Activated CD4-positive, alpha-beta T cell treated with anti-CD3 and anti-CD28 coated beads, Interleukin-2, amount 50 U/mL, for 4 hours (primary cell): ENCODE data around the gene PARP6.
"Not testable (repeated sequence)": the region's sequence is repeated elsewhere in the genome, so short reads cannot be mapped to it uniquely, and the experiment has no call there.

Experiments
- DNase-seq, 2 experiments: peaks; one replicate each; pipeline ENCODE4 v3.0.0-alpha.2; 2020

Gene PARP6

DNA sequence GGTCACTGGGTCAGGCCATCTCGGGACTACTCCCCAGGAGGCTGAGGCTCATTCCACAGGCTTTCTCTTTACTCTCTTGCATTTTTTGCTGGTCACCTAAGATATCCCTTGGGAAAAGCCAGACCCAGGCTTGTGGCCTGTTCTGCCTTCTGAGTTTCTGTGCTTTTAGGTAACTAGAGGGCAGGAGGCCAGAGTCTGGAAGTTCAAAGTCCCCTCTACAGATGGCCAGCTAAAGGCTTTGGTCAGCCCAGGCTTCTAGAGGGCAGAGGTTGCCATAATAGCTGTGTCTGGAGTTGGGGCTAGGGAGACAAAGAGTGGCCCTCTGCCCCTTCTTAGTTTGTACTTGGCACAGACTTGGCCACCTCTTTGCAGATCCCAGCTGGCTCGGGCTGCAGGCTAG, 8.4 kb upstream of the PARP6 start:
- DNase-seq = no peak

DNA sequence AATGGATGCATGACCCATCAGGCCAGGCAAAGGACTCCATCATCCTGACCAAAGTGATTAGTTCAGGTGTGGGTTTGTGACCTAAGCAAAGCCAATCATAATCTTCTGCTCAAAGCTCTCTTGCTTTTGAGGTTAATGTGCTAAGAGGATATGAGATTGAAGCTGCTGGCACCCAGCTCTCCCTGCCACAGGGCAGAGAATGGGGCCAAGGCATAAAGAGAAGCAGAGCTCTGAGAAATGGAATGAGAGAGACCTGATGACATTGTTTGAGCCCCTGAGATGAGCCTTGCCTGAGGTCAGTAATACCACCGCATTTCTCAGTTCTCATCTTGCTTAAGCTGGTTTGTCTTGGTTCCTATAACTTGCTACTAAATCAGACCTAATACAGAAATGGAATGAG, 6.4 kb upstream of the PARP6 start:
- DNase-seq = no peak

DNA sequence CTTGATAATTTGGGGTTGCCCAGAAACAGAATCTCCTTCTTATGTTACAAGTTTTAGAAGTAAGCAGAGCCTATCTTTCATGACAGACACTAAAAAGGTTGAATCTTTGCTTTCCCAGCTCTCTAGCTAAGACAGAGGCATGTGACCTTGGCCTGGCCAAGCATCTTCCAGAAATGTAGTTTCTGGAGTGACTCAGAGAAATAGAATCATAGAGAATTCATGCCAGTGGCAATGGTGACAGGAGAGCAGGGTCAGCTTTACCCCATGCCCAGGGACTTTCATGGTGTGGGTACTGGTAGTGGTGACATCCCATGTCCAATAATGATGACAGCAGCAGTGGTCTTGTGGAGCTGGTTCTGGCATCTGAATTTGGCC, 4.0 kb upstream of the PARP6 start:
- no peak for DNase-seq

DNA sequence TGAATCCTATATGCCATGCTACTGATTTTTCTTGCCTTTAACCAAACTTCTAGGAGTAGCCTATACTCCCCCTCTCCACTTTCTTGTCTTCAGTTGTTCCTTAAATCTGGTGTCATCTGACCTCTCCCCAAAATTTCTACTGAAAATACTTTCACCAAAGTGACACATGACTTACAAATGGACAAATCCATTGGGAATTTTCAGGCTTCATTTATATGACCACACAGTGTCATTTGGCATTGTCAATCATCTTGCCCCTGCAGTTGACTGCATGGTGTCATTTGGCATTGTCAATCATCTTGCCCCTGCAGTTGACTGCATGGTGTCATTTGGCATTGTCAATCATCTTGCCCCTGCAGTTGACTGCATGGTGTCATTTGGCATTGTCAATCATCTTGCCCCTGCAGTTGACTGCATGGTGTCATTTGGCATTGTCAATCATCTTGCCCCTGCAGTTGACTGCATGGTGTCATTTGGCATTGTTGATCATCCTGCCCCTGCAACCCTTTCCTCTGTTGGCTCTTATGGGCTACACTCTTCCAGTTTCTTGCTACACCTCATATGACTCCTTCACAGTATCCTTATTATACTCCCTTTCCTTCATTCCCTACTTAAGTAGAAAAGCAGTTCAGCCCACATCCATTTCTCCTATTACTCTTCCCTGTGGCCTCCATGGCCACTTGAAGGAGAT, 3.4 kb upstream of the PARP6 start:
- not testable (repeated sequence) for DNase-seq

DNA sequence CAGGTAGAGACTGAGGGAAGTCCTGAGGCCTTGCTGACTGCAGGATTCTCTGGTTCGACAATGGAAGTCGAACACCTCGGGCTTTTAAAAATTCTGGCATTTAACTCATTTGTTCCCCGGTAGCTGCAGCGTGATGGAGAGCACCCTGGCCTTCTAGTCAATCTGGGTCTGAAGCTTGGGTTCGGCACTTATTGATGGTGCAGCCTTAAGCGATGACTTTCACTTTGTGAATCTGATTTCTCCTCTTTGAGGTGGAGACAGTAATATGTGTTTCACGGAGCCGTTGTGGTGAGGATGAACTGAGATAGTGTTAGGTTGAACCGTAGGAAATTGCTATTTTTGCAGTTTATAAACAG, 621 bp upstream of the PARP6 start:
- DNase-seq = no peak

DNA sequence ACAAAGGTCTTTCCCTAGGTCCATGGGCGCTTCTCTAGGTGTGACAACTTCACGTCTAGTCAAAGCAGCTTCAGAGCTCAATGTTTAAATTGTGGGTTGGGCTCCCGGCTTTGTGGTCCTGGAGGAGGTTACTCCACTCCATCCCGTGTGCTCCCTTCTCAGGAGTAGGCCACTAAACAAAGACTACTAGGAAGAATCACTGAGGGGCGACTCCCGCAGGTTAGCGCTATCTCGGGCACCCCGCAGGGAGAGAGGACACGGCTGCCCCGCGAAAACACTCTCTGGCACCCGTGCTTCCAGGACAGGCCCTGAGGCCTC, 500 bp downstream of the PARP6 start:
- DNase-seq = no peak

DNA sequence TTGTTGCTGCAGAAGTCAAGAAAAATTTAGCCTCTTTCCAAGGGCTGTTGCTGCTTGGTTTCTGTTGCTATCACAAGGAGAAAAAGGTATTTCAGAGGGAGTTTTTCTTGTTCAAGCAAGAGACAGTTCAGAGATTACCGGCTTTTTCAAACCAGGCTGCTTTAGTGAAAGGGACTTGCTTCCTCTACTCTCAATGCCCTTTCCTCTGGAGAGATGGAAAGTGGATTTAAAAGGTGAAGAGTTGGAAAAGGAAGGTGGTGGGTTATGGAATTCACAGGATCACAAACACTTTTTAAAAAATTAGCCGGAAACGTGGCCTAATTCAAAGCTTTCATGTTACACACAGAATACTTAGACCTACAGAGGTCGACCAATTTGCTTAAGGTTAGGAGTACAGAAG, 1.1 kb downstream of the PARP6 start:
- DNase-seq = no peak

DNA sequence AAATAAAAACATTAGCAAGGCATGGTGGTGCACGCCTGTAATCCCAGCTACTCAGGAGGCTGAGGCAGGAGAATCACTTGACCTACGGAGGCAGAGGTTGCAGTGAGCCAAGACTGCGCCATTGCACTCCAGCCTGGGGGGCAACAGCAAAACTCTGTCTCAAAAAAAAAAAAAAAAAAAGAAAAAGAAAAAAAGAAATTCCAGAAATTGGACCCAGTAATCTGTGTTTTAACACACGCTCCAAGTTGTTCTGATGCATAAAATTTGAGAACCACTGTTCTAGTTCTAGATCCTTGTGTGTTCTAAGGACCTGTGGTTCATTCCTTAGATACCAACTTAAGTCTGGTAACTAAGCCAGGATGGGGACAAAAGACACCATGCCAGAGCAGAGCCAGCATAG, 2.6 kb downstream of the PARP6 start:
- DNase-seq = no peak

DNA sequence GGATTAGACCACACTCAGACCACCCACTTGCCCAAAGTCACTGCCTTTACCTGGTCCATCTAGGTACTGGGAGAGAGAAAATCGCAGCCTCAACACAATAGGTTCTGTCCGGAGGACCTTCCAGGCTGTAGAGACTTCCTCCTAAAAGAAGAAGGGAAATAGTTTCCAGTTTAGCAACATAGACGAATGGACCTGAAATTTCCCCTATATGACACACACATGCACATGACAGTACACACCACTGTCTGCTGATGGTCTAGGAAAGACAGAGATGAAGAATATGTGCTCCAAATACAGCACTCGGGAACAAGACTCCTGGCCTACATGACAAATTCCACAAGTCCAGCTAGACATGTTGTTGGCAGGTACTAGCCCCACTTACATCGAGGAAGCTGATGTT, 7.3 kb downstream of the PARP6 start:
- no peak for DNase-seq

DNA sequence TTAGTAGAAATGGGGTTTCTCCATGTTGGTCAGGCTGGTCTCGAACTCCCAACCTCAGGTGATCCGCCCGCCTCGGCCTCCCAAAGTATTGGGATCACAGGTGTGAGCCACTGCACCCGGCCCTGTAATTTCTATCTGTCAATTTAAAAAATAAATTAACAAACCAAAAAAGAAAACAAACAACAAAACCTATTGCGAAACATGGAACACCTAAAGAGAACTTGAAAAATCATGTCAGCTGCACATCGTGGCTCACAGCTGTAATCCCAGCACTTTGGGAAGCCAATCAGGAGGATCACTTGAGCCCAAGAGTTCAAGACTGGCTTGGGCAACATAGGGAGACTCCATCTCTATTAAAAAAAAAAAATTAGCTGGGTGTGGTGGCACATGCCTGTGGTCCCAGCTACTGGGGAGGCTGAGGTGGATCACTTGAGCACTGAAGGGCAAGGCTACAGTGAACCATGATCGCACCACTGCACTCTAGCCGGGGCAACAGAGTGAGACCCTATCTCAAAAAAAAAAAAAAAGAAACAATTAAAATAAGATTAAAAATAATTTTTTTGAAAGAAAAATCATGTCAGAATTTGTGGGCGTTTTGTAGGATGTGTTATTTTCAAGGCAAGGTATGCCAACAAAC, 19.6 kb downstream of the PARP6 start:
- DNase-seq = no peak

DNA sequence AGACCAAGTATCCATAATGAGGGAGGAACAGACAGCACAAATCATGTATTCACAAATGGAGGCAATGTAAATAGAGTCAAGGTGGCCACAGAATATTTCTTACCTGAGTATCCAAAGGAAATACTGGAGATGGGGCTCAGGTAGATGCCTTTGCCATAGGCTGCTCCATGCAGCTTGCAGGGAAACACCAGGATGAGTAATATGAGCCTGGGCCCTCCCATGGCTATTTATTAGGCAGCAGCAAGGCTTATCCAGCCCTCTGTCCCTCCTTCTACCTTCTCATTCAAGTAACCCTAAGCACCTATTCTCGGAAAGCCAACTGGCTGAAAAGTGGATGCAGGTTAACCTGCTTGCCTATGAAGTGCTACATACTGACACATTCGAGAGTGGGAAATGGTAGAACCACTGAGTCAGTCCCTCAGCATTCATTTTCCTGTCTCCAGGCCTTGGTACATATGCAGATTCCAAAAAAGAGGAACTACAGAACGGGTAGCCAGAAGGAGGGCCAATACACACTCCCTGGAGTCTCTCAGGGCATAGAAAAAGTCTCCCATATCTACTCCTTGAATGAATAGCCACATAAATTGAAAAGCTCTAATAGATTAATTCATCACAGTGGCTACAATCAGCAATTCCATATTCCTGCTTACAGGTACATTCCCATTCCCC, 23.1 kb downstream of the PARP6 start:
- DNase-seq = no peak

DNA sequence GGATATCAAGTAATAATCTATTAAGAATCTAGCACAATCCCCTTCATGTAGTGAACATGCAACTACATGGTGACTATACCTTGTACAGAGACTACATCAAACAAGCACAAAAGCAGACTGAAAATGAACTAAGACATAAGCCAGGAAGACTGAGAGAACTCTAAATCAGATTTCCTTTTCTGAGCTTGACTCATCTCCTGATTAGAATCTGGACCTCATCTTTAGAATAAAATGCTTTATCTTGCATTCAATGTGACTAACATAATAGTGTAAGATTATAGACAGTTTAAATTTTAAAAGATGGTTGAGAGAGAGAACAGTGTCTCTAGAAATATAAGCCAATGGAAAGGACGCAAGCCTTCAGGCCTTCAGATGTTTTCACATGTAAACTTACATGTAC, 23.8 kb downstream of the PARP6 start:
- DNase-seq = no peak

DNA sequence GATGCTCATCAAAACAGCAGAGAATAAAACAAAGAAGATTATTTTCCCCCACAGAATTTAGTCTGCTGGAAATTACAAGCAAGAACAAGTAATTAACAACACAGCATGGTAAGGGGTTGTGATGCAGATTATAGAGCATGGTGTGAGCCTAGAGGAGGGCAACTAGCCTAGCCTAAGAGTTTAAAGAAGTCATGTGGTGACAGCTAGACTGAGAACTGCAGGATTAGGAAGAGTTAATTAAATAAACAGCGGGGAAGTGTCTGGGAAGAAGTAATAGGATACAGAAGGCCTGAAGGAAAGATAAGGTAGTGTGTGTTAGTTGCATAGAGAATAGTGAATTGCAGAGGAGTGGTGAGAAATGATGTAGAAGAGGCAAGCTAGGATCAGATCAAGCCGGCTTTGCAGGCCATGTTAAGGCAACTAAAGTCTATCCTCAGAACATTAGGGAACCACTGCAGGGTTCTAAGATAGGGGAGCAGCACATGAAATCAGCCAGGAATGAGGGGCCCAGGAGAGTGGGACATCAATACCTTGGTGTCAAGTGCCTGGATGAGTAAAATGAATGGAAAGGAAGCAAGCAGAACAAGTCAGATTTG, 29.5 kb downstream of the PARP6 start:
- DNase-seq = no peak

DNA sequence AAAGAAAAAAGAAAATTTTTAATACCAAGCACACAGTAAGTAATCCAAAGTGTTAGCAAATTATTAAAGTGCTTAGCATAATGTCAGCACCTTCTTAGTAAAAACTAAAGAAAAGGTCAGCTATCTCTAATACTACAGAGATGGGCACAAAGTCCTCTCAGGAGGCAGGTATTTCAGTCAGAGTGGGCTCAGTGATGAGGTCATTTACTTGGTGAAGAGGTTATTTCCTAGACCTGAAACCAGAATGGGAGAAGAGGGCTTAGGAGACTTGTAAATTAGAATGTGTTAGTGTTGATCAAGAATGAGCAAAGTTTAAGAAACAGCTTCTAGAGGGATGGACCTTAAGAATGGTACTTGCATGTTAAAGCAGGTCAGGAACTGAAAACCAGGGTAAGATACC, 32.7 kb downstream of the PARP6 start:
- no peak for DNase-seq

DNA sequence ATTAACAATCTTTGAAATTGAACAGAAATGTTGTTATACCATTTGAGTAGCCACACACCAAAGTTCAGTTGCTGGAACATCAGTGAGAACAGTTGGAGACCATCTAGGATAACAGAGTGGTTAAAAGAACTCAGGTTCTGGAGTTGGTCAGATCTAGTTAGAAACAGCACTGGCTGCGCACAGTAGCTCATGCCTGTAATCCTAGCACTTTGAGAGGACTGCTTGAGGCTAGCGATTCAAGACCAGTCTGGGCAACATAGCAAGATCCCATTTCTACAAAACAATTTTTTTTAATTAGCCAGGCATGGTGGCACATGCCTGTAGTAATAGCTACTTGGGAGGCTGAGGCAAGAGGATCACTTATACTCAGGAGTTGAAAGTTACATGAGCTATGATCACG, 33.8 kb downstream of the PARP6 start:
- DNase-seq = no peak

DNA sequence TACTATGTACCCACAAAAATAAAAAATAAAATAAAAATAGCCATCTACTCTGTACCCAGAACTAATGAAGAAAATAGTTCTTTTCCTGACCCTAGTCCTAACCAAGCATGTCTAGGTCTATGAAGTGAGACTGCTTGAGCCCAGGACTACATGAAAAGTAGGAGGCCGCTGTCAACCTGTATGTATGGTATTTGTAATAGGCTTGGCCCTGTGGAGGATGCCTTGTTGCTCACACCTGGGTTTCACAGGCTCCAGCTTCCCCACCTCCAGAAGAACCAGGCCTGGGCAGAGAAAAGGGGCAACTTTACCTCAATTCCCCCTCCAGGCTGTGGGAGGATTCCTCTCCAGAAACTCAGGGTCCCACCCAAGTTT, 34.5 kb downstream of the PARP6 start:
- no peak for DNase-seq

DNA sequence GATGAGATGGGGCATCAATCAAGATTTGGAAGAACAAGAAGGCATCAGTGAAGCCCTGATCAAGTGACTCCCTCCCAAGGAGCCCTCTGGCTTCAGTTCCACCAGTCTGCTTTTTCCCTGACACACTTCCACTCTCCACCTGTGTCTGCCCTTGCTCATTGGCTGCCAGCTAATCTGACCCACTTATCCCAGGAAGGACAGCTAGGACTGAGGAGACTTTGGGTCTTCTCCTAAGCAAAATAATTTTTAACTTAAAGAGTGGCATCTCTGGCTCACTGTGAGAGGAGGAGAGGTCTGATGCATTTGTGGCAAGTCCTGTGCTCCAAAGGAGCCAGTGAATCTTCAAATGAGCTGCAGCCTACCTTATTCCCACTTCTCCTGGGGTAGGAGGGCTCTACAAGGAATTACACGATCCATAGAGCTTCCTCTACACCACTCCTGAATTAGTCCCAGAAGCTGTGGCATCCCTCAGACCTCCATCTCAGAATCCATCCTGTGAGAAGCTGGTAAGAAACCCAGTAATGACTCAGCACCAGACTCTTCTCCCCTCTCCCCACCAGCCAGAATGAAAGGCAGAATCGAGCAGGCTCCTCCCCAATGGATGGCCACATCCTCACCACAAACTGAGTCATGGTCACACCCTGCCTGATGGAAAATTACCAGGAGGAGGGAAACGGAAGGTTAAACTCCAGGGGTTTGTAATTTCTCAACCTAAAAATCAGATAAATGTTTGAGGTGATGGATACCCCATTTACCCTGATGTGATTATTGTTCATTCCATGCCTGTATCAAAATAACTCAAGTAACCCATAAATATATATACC, 35.1 kb downstream of the PARP6 start:
- DNase-seq = peak; percentile 59 to 63

DNA sequence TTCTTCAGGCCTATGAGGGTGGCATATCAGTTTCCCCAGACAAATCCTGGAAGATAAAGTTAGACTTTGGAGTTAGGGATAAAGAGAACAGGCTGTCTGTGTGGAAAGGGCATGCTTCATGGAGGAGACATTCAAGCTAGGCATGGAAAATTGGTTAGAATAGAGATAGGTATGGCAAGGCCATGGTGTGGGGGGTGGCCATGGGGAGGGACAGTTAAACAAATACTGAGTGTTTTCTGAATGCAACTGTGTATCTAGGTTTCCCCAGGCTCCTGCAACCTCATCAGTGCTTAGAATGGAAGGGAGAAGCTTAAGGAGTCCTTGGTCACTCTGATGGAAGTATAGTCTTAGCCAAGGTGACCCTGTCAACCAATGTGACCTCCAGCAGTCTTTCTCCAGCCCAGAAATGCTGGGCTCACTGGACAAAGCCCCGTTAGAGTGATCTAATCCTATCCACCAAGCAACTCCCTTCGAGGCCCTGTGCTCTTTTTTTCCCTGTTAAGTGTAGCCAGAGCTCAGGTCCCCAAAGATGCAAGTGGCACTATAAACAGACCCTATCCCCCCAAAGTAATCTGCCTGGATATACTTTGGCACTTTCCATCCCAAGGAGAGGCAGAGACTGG, 35.9 kb downstream of the PARP6 start:
- DNase-seq = no peak

DNA sequence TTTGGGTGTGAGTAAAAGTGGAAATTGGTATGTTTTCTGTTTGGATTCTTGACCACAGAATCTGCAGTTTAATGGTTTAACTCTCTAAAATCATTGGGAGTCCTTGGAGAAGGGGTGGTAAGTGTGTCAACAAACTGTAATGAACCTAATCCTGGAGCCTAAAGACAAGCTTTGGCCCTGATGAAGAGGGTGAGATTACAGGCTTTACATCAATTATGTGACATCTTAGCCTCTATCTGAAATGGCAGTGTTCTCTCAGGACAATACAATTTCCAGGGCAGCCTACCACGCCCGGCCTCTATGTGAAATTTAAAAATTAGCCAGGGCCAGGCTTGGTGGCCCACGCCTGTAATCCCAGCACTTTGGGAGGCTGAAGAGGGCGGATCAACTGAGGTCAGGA, 37.1 kb downstream of the PARP6 start:
- no peak for DNase-seq

DNA sequence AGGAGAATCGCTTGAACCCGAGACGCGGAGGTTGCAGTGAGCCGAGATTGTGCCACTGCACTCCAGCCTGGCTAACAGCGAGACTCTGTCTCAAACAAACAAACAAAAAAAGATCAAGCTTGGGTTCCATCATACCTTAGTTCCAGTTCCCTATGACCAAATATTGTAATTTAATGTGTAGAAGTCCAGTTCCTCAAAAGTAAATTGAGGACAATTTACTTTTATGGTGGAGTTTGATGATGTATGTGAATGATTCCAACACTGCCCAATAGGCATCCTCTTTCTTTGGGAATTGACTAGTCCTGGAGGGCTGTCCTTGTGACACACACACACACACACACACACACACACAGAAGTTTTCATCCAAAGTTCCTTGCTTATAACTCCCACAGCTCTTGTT, 38.6 kb downstream of the PARP6 start:
- no peak for DNase-seq

DNA sequence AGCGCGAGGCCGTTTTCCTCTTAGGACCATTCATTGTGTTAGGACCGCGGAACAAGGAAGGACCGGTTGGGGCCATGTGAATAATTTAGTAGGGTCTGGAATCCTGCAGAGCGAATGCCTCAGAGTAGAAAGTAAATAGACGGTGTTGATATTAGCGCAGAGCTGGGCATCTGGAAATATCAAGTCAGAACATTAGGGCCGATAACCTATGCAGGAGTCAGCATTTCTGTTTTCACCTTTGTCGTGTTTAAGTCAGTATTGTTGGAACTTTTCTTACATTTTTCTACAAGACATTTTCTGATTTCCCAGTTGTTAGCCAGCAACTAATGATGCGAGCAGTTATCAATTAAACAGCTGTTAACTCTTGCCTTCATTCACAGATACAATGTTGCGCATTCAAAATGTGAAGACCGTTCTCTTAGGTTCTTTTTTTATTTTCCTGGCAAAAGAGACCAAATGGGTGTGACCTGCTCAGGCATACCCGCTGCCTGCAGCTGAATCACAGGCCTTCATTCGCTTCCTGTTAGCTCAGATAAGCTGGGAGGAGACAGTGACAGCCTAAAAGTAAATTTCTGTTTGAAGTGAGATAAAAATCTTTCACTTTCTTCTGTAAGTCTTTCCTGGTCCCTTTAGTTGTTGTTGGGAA, 40.4 kb downstream of the PARP6 start:
- DNase-seq = peak; percentile 50 to 54

DNA sequence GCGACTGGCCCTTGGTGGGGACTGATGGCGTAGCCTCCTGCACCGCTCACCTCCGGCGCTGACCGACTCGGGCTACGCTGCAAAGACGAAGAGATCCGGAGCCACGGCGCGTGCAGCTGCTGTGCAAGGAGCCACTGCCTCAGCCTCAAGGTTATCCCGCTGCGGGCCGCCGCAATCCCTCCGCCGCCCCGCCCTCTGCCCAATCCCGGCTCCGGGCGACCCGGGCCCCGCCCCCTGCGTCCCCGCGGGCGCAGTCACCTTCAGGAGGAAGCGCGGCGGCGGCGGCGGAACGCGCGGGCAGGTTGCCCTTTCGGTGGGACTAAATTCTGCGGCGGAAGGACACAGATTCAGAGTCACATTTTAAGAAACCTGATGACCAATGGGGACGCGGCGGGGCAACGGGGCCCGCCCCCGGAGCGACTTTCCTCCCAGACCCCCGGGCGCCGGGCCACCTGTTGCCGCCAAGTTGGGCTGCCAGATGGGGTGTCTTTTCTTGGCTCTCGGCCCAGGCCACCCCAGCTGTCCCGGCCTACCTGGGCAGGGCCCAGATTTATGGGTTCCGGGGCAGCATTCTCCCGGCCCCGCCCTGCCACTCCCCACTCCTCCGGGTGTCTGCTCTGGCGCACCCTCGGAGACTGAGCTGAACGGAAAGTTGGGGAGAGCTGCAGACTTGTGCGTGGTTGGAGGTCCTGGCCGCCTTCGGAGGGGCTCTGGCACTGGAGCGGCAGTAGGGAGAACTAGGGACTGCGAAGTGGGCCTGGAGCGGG, 41.1 kb downstream of the PARP6 start, which contains the start of gene PKM:
PKM (minus strand) TSS at position 125 of the 767 bp plus-strand sequence. CDS start 12,093 bp downstream, outside the sequence.
- DNase-seq = peak; percentile 93 to 94
